SW480 (cell line): Measurements from ENCODE around the gene GNG12.

Experiments
- DNase-seq: peaks from one replicate; pipeline ENCODE4 v3.0.0-alpha.2; 2016; ENCODE audit warnings: low spot score

The GNG12 gene

GRCh38 chr1:67840449-67840848, 7.2 kb upstream of the GNG12 start:
- DNase-seq = no peak

DNA sequence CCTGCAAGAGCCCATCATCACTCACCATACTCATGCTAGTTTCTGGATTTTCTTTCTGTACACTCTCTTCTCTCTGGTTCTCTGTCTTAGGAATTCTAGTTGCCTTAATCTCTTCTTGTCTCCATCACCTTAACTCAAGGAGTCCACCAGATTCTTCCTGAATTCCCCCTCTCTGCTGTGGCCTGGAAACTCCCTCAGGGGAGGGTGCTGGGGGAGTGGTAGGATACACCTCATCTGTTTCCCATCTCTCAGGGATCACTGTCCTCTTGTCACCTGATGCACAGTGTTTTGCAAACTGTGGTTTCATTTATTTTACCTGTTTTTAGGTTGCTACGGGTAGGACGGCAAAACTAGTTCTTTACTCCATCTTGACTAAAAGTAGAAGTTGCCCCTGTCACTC, 6.6 kb upstream of the GNG12 start:
- DNase-seq = no peak

DNA sequence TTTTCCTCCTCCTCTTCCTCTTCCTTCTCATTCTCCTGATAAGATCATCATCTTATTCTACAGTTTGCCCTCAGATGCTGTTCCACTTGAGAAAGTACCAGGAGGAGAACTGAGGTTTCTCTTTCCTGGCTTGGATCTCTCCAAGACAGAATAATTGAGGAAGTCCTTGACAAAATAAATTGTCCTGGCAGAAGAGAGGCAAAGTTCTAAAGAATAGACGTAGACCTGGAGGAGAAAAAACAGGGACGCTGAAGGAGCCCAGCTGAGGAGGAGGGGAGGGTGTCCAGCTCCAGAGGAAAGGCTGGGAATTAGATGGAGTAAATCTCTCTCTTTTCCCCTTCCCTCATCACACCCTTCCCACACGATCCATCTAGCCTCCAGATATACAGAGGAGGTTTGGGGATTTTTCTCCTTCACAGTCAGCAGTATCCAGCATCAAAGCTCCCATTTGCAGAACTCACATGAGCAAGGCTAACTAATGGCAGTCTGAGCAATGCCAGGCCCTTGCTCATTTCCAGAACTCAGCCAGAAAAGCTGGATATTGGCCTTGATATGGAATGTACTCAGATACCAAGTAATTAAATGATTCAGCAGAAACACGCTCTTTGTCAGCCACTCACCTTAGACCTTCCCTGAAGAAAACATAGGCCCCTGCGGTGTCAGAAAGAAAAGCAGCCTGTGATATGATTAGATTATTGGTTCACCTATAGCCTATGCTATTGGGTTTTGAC, 5.1 kb upstream of the GNG12 start:
- no peak for DNase-seq

- no peak for DNase-seq
These were observed 3.5 kb upstream of the GNG12 start for GRCh38 chr1:67836769-67837168.

GRCh38 chr1:67835663-67836452, 2.6 kb upstream of the GNG12 start:
- no peak for DNase-seq

DNA sequence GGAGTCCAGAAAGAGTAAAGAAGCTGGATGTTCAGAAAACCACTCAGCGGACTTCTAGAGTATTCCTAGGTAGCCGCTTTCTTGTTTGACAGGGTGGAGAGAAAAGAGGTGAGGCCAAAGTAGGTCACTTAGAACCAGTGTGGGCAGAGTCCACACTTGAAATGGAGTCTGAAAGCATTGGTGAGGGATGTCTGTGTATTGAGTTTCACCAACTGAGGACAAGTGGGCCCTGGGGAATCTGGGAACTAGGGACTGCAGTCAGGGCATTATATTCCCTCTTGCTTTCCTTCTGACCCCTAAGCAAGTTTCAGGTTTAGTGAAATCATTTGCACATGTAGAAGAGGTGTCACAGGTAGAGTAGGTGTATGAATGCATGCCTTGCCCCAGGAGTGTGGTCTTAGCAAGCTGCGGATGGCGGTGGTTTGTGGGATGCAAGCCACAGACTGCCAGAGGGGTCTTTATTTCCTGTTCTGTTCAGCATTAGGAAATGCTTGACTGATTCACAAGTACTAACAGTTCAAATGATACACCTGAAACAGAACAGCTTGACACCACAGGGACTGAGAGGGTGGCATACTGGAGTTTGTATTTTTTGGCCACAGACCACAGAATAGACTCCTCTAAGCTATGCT, 1.1 kb upstream of the GNG12 start:
- DNase-seq = no peak

GRCh38 chr1:67833602-67833940, 304 bp upstream of the GNG12 start:
- DNase-seq = no peak

DNA sequence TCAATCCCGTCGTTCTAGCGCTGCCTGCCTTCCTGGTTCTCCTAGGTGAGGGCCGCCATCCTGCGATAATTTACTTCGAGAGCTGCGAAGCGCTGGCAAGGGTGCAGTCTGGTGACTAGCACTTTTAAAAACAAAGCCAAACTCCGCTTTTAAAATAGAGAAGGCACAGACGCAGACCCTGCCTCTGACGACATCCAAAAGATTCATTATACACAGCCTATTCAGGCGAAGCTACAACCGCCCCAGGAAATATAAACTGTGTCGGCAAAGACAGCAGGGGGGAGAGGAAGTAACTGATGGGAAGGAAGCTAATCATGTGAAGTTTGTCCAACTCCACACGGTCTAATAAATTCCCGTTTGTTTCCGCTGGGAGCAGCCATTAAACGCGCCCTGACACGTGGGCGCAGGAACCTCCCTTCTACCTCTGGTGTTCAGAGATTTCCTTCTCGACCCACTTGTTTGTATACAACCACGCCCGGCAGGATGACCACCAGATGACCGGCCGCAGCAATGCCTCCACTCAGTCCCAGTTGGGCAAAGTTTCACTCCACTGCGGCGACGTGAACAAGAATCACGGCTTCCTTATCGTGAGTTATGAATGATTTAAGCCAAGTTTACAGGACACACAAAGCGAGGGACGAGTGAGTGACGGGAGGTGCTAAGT, 1.3 kb downstream of the GNG12 start:
- peak; percentile 87 for DNase-seq

DNA sequence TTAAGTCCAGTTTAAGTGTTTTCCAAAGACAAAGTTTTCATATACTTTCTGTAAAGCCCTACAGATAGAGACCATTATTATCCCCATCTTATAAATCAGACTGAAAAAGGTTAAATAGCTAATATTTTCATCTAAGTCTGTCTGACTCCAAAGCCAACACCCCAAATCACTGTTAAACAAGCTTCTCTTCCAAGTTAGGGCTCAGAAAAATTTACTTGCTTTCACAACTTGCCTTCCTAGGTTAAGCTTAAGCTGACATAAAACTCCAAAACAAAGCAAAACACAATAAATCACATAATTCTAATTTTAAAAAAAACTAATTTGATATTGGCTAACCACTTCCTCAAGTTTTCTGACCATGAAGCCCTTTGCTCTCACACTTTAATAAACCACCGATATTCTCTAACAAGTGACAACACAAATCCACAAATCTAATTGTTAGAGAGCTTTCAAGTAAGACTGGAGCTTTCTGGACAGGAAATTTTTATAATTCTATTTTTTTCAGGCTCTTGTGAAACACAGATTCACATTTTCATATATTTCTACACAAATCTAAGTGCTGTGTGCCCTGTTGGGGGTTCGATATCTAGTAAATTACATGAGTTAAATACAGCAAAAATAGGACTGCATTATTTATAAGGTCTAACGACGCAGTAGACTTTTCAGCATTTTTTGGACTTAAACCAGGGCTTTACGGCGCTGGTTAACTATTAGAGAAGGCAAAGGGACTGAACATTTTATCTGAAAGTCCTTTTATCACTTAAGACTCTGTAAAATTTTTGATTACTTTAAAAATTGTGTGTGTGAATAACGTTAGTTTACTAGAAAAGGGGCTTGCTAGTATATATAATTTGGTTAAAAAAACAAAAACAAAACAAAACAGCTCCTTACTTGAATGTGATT, 2.1 kb downstream of the GNG12 start:
- no peak for DNase-seq

DNA sequence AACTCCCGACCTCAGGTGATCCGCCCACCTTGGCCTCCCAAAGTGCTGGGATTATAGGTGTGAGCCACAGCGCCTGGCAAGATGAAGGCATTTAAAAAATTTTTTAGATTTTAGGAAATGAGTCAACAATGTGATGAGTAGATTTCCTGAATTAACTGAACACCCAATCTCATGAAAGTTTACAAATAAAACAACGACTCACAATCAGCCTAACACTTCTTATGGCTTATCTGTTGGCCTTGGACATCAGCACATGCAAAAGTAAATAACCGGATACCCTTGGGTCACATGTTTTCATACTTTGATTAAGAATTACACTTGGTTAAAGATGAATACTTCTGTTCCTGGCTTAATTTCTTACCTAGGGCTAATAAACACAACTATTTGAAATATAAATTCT, 3.0 kb downstream of the GNG12 start:
- no peak for DNase-seq

DNA sequence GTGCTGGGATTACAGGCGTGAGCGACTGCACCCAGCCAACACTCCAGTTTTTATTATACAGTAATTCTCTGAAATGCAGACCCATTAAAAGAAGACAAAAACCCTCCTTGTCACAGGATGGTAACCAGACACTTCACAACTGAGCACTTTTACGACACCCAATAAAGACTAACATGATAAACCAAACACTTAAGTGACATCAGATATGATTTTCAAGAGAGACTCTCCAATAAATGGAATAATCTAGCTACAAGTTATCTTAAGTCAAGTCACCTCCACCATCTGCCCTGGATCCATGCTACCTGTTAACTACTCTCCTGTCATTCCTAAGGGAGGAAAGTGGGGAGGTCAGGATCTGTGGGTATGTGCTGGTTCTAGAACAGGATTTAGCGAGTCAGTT, 5.6 kb downstream of the GNG12 start:
- DNase-seq = no peak

DNA sequence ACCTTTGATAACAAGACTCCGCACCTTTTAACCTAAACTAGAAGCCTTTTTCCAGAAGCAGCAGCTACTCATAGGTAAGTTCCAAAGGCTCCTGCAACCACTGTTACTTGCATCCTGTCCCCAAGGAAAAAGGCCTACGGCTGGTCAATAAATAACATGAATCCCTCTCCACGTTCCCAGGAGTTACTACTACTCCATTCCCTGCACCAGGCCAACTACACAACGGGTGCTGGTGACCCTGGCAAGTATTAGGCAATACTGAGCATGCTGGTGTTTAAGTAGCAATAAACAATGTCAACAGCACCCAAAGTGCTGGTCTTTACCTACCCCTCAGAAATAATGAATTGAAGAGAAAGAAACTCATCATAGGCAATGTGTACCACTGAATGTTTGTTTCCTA, 7.7 kb downstream of the GNG12 start:
- no peak for DNase-seq

GRCh38 chr1:67824766-67825165, 8.5 kb downstream of the GNG12 start:
- no peak for DNase-seq

GRCh38 chr1:67823615-67824014, 9.7 kb downstream of the GNG12 start:
- no peak for DNase-seq

DNA sequence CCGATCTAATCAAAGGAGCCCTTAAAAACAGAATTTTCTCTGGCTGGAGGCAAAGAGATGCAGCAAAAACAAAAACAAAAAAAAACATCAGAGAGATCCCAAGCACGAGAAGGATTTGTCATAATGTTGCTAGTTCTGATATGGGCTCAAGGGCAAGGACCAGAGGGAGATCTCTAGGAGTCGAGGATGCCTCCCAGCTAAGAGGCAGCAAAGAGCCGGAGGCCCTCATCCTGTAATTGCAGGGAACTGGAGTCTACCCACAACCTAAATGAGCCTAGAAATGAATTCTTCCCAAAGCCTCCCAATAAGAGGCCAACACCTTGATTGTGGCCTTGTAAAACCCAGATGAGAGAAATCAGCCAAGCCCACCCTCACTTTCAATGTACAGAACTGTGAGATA, 12.0 kb downstream of the GNG12 start:
- no peak for DNase-seq

DNA sequence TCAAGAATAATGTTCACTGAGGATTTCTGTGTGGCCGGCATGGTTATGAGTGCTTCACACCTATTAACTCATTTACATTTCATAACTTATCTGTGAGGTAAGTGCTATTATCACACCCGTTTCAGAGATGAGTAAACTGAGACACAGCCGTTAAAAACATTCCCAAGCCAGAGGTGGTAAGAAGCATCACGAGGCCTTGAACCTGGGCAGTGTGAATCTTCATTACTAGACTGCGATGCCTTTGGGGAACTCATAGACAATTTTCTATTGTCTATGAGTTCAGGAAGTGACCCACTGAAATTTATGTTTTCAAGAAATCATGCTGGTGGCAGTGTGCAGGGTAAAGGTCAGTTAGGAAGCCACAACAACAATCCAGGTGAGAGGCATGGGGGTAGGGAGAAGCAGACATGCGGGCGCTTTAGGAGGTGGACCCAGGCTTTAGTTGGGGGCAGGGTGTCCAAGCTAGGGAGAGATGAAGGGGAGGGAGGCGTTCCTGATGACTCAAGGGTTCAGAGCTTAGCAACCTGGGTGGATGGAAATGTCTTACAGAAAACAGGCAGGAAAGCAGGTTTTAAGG, 14.5 kb downstream of the GNG12 start:
- DNase-seq = peak; percentile 32

GRCh38 chr1:67818162-67818561, 15.1 kb downstream of the GNG12 start:
- no peak for DNase-seq

- no peak for DNase-seq
These were observed 15.9 kb downstream of the GNG12 start for GRCh38 chr1:67817319-67817718.

- DNase-seq = no peak
These were observed 16.8 kb downstream of the GNG12 start for GRCh38 chr1:67816506-67816905.

GRCh38 chr1:67816095-67816475, 17.2 kb downstream of the GNG12 start:
- no peak for DNase-seq

DNA sequence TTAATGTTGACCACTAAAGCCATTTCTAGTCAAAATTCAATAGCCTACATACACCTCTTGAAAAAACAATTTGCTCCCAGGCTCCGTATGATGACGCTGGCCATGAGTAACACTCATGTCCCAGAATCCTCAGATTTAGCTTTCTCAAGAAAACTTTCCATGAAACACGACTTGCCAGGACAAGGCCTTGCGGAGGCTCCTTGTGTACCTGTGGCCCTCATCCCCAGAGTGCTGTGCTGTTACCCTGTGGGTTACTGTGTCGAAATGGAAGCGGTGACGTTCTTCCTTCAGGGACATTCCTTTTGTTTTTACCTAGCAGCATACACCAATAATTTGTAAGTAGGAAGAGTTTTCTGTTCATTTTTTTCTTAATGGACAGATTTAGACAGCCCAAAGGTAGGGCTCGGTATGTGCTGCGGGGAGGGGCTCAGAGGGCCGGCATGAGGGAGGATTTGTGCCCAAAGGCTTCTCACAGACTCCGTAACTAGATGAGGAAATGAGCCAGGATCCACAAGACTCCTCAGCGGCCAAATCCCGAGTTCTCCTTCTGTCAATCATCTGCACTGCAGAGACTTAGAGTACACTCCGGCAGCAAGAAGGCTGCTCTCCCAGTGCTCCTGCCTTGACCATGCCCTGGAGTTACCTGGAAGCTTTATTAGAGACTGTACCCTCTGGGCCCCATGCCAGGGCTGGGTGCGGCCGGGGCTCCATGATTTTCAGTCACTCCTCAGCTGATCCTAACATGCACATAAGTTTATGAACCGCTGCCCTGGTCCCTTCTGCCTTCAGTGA, 17.8 kb downstream of the GNG12 start:
- no peak for DNase-seq
